ENCODE measurements around the gene CHRNA4. TPM values are rescaled to one million over a fixed set of nuclear protein-coding genes. Genes with fewer than 3 reads are reported as not detected.

CHRNA4 gene
- total and polyA plus RNA-seq, 2 of the 4 experiments (the other 2 are of a cell fraction): not detected

- H3K27ac ChIP-seq (ENCODE audit: insufficient read depth, low read length): no peak overlapping the region
- H3K9me3 ChIP-seq (ENCODE audit: control insufficient read depth, insufficient read depth, low read length): no peaks in the 10 kb centered on the region
- no TSS peak for BruUV-seq (replicated peaks)
- H3K9ac ChIP-seq (ENCODE audit: low read depth, low read length): no peak overlapping the region
- no peak overlapping the region for H2AFZ ChIP-seq (replicated peaks; ENCODE audit: low read length, poor library complexity)
- H4K8ac ChIP-seq (ENCODE audit: low read depth in 2 of 2, low read length in 2 of 2): no peak overlapping the region
- no peaks in the 10 kb centered on the region for H3K4me1 ChIP-seq (ENCODE audit: control insufficient read depth, insufficient read depth, low read length)
- no peak overlapping the region for H3K4ac ChIP-seq (ENCODE audit: low read depth, low read length)
- H3K79me1 ChIP-seq (ENCODE audit: low read depth in 1 of 2, low read length in 2 of 2): no peaks in the 10 kb centered on the region
- H3K4me3 ChIP-seq (ENCODE audit: insufficient read depth, low read depth, low read length): no peak overlapping the region
- H2BK120ac ChIP-seq (ENCODE audit: low read depth, low read length): no peak overlapping the region
- 75% methylated on average over 12 of the region's 23 CpGs; no CpG with 5 or more reads in 1 of the 2 experiments for WGBS, 2 experiments (ENCODE audit: extremely low coverage in 2 of 2, insufficient read length in 1 of 2)
- dilution Hi-C loops (cut with HindIII; ENCODE audit: low sequenced_read_pairs, unreplicated experiment) (no loop called here), in situ Hi-C loops (cut with MboI; ENCODE audit: low sequenced_read_pairs) (no loop called here), intact Hi-C loops (cut with micrococcal nuclease) (no loop called here)
- H3K36me3 ChIP-seq (ENCODE audit: control insufficient read depth, insufficient read depth, low read length): no peaks in the 10 kb centered on the region
- H2AK5ac ChIP-seq (ENCODE audit: low read depth, low read length): no peak overlapping the region
- no peak overlapping the region for H3K23ac ChIP-seq (ENCODE audit: low read depth, low read length)
- H3K18ac ChIP-seq (ENCODE audit: low read depth, low read length): no peak overlapping the region
- H2BK20ac ChIP-seq (ENCODE audit: low read depth, low read length): no peak overlapping the region
- H4K5ac ChIP-seq (ENCODE audit: low read depth, low read length): no peak overlapping the region
- H3K14ac ChIP-seq (replicated peaks; ENCODE audit: low read depth, low read length): no peak overlapping the region
- no peak overlapping the region for H3K4me2 ChIP-seq (ENCODE audit: low read depth, low read length)
- H2BK15ac ChIP-seq (ENCODE audit: low read depth, low read length): no peak overlapping the region
- no peak for ATAC-seq (ENCODE audit: low read depth)
- no peak for DNase-seq
- POLR2A ChIA-PET (ENCODE audit: unreplicated experiment): no interaction called here
- H4K20me1 ChIP-seq (ENCODE audit: insufficient read depth, low read length): no peaks in the 10 kb centered on the region
- H2AK9ac ChIP-seq (replicated peaks; ENCODE audit: low read depth, low read length, poor library complexity): no peak overlapping the region
- no peak overlapping the region for H4K91ac ChIP-seq (ENCODE audit: insufficient read depth, low read depth, low read length)
- H2BK5ac ChIP-seq (ENCODE audit: low read depth, low read length, poor library complexity, severe bottlenecking): no peak overlapping the region
- TF ChIP-seq FOS (IDR thresholded peaks at IDR 0.05; ENCODE audit: low read depth, low read length) (no peak), POLR2A (IDR thresholded peaks at IDR 0.05; ENCODE audit: low read depth, low read length) (no peak), MAFK (IDR thresholded peaks at IDR 0.05; ENCODE audit: low read depth, low read length) (no peak), USF2 (IDR thresholded peaks at IDR 0.05; ENCODE audit: low read depth, low read length) (no peak), BHLHE40 (IDR thresholded peaks at IDR 0.05; ENCODE audit: low read depth, low read length) (no peak), RFX5 (IDR thresholded peaks at IDR 0.05; ENCODE audit: low read depth, low read length) (no peak), CHD1 (IDR thresholded peaks at IDR 0.05; ENCODE audit: low read depth, low read length) (no peak), MXI1 (IDR thresholded peaks at IDR 0.05; ENCODE audit: borderline replicate concordance, low read depth, low read length) (no peak), MAZ (IDR thresholded peaks at IDR 0.05; ENCODE audit: borderline replicate concordance, low read depth, low read length) (no peak), CTCF (conservative IDR thresholded peaks at IDR 0.05; ENCODE audit: low read depth, low read length) (no peak), SMC3 (IDR thresholded peaks at IDR 0.05; ENCODE audit: low read depth, low read length) (no peak), ELK1 (IDR thresholded peaks at IDR 0.05; ENCODE audit: borderline replicate concordance, low read depth, low read length) (no peak), NFE2L2 (IDR thresholded peaks at IDR 0.05; ENCODE audit: low read depth, low read length) (no peak), RCOR1 (IDR thresholded peaks at IDR 0.05; ENCODE audit: insufficient replicate concordance, low read length) (no peak), CEBPB (IDR thresholded peaks at IDR 0.05; ENCODE audit: low read depth, low read length) (no peak), RAD21 (IDR thresholded peaks at IDR 0.05; ENCODE audit: low read length) (no peak)
- H3K9me1 ChIP-seq (ENCODE audit: insufficient read depth, low read length): no peaks in the 10 kb centered on the region
- no peak overlapping the region for H3K56ac ChIP-seq (ENCODE audit: extremely low read depth, insufficient read depth, low read length)
- CTCF ChIA-PET: no interaction called here
- H3K27me3 ChIP-seq (ENCODE audit: control insufficient read depth, insufficient read depth, low read length): peaks cover 25% of the 10 kb centered on the region
Observed at GRCh38 chr20:63409834-63410435, 48.8 kb upstream of the CHRNA4 start.
